Spleen (tissue), 11 donors: Measurements from ENCODE around the gene BID. TPM values are rescaled to one million over a fixed set of nuclear protein-coding genes. Genes with fewer than 3 reads are reported as not detected.

Experiments used
- DNase-seq: peaks from one replicate; pipeline ENCODE4 v3.0.0-alpha.2; 2020
- H3K27ac ChIP-seq, 8 donors: fragments of 200-600 bp; sonication (generic) in 7 of 8; 1 replicate in 4 of 8; 2 replicates in 4 of 8; pipeline versions ENCODE4 v1.5.0 to v1.8.0; 2016 to 2021; ENCODE audit warnings: inconsistent platforms in 4 of 8, mild to moderate bottlenecking in 4 of 8, moderate library complexity in 1 of 8
- H3K27me3 ChIP-seq, 7 donors: fragments of 200-600 bp; sonication (generic) in 6 of 7; replicated peaks in 1 of 7; 1 replicate in 4 of 7; 2 replicates in 3 of 7; pipeline versions ENCODE4 v1.5.0 to v1.8.0; 2016 to 2021; ENCODE audit warnings: inconsistent platforms in 3 of 7, mild to moderate bottlenecking in 1 of 7
- H3K36me3 ChIP-seq, 6 donors: fragments of 200-600 bp; sonication (generic) in 5 of 6; 1 replicate in 4 of 6; 2 replicates in 2 of 6; pipeline versions ENCODE4 v1.5.0 to v1.8.0; 2016 to 2021; ENCODE audit warnings: inconsistent platforms in 2 of 6
- H3K4me1 ChIP-seq, 6 donors: fragments of 200-600 bp; sonication (generic) in 5 of 6; 1 replicate in 3 of 6; 2 replicates in 3 of 6; pipeline versions ENCODE4 v1.5.0 to v1.8.0; 2016 to 2021; ENCODE audit warnings: inconsistent platforms in 3 of 6
- H3K4me3 ChIP-seq, 8 donors: fragments of 200-600 bp; sonication (generic) in 7 of 8; 1 replicate in 4 of 8; 2 replicates in 4 of 8; pipeline versions ENCODE4 v1.5.0 to v1.8.0; 2016 to 2021; ENCODE audit warnings: inconsistent platforms in 4 of 8, mild to moderate bottlenecking in 4 of 8, moderate library complexity in 2 of 8
- H3K9me3 ChIP-seq, 8 donors: fragments of 200-600 bp; sonication (generic) in 7 of 8; 1 replicate in 4 of 8; 2 replicates in 4 of 8; pipeline versions ENCODE4 v1.5.0 to v1.8.0; 2016 to 2021; ENCODE audit warnings: inconsistent platforms in 4 of 8
- POLR2A ChIP-seq, 3 donors: fragments of 450-650 bp; IDR thresholded peaks; one replicate each; pipeline ENCODE4 v1.5.1; 2017; ENCODE audit warnings: antibody characterized with exemption in 3 of 3, mild to moderate bottlenecking in 1 of 3
- POLR2AphosphoS5 ChIP-seq, 3 donors: sonication (generic); formaldehyde crosslinking; IDR thresholded peaks; one replicate each; pipeline ENCODE4 v1.5.1; 2017; ENCODE audit warnings: antibody characterized with exemption in 3 of 3
- WGBS, 5 donors: extraction: QIAGEN DNeasy Blood & Tissue Kit in 3 of 5; methylation state at CpG; one replicate each; pipeline versions ENCODE4 v1.1.5 to v1.1.7; 2013 to 2018; 5-methylcytosine and 5-hydroxymethylcytosine counted together
- intact Hi-C: fragments of 100-400 bp; cut with DNase I; formaldehyde crosslinking; loops from one replicate; pipeline ENCODE4 v1.15.0; 2023; ENCODE audit warnings: low total_unique reads
- polyA plus RNA-seq, 3 donors: library from polyadenylated mRNA; stranded (reverse); fragments of 200-250 nt; gene quantifications; one replicate each; pipeline ENCODE4 v1.2.1, GENCODE V29; 2013
- total RNA-seq, 7 donors: library from RNA; depleted of rRNA in 3 of 7; stranded (reverse); fragments of >200 nt in 3 of 7; fragmentation: NEBNext Ultra II Directional in 4 of 7; extraction: Animal tissue kit (Norgen Biotek cat#: 25700) in 4 of 7; gene quantifications; one replicate each; pipeline versions ENCODE4 v1.1.0 to v1.2.1, GENCODE V29; 2016 to 2021
- TF ChIP-seq, protein P1 (sequence below), 11 experiments: fragments of 200-600 bp in 7 of 11; fragments of 450-650 bp in 4 of 11; sonication (generic) in 4 of 11; IDR thresholded peaks in 8 of 11; conservative IDR thresholded peaks in 3 of 11; 1 replicate in 7 of 11; 2 replicates in 4 of 11; pipeline versions ENCODE4 v1.4.0 to v1.8.0; 2016 to 2021; ENCODE audit warnings: antibody characterized with exemption in 11 of 11, inconsistent platforms in 4 of 11, mild to moderate bottlenecking in 1 of 11
- donor health status: healthy with polysubstance abuse.
- donor health status: DM: no; HTN: no; CAD: no; lungs with moderate emphysema.
- donor health status: DM: no; HTN: no; CAD: no.
- donor health status: Bipolar disorder and iron deficiency.
- donor health status: healthy.
- donor health status: DM: no; HTN: no; CAD: no.
- donor health status: DM: yes; HTN: yes; CAD: no.

BID gene
- total and polyA plus RNA-seq, 10 donors = 37.7 to 73.4 (median 49.3) TPM

DNA sequence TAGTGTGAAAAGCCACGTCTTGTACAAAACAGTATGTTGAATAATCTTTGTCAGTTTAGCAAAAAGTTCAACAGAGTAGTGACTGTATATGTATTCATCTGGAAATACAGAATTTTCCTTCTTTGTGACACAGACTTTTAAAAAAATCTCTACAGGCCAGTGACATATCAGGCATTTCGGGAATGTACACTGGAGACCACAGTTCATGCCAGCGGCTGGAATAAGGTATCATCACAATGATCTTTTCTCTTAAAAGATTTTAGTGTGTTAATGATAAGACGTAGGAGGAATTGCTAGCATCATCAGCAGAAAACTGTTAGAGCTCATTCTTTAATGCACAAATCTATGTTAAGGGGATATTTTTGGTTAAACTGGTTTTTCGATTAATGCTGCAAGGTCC is 78.3 kb downstream of the BID start:
- intact Hi-C loops = no loop called here
- Histone ChIP-seq H3K27me3 (no peaks in the 10 kb centered on the region), H3K36me3 (peaks cover 0 to 67% (median 15%) of the 10 kb centered on the region in 6 donors), H3K4me1 (peaks cover 0 to 25% (median 5%) of the 10 kb centered on the region in 6 donors), H3K4me3 (no peak overlapping the region), H3K27ac (no peak overlapping the region), H3K9me3 (no peaks in the 10 kb centered on the region)
- 89 to 95% (median 95%) methylated on average over 5 of the region's 5 CpGs for WGBS, 5 donors
- DNase-seq = no peak
- TF ChIP-seq POLR2A (IDR thresholded peaks at IDR 0.05) (no peak), POLR2AphosphoS5 (IDR thresholded peaks at IDR 0.05) (no peak)
- TF ChIP-seq, protein P1, sequence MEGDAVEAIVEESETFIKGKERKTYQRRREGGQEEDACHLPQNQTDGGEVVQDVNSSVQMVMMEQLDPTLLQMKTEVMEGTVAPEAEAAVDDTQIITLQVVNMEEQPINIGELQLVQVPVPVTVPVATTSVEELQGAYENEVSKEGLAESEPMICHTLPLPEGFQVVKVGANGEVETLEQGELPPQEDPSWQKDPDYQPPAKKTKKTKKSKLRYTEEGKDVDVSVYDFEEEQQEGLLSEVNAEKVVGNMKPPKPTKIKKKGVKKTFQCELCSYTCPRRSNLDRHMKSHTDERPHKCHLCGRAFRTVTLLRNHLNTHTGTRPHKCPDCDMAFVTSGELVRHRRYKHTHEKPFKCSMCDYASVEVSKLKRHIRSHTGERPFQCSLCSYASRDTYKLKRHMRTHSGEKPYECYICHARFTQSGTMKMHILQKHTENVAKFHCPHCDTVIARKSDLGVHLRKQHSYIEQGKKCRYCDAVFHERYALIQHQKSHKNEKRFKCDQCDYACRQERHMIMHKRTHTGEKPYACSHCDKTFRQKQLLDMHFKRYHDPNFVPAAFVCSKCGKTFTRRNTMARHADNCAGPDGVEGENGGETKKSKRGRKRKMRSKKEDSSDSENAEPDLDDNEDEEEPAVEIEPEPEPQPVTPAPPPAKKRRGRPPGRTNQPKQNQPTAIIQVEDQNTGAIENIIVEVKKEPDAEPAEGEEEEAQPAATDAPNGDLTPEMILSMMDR (IDR thresholded peaks at IDR 0.05 in 8 of 11, conservative IDR thresholded peaks at IDR 0.05 in 3 of 11) = no peak

DNA sequence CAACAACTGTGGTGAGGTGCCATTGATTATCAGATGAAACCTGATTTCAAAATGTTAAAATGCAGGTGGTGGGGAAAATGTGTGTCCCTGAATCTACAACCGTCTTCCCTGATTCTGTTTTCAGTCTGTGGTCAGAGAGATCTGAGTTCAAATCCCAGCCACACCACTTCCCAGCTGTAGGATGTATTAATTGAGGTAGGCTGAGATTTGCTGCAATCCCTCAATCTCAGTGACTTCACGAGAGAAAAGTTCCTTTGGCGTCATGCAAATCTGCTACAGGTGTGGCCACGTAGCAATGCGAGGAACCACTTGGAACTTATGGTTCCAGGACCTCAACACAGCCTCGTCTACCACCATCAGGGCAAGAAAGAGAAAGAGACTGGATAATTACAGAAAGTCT is 79.5 kb downstream of the BID start:
- TF ChIP-seq POLR2A (IDR thresholded peaks at IDR 0.05) (no peak), POLR2AphosphoS5 (IDR thresholded peaks at IDR 0.05) (no peak)
- TF ChIP-seq, protein P1 (IDR thresholded peaks at IDR 0.05 in 8 of 11, conservative IDR thresholded peaks at IDR 0.05 in 3 of 11) = no peak
- intact Hi-C loops = no loop called here
- Histone ChIP-seq H3K4me1 (peaks cover 0 to 13% (median 3%) of the 10 kb centered on the region in 6 donors), H3K9me3 (no peaks in the 10 kb centered on the region), H3K27ac (no peak overlapping the region), H3K36me3 (peaks cover 0 to 79% (median 17%) of the 10 kb centered on the region in 6 donors), H3K4me3 (no peak overlapping the region), H3K27me3 (no peaks in the 10 kb centered on the region)
- no peak for DNase-seq
- 76 to 91% (median 87%) methylated on average over 6 of the region's 6 CpGs for WGBS, 5 donors

DNA sequence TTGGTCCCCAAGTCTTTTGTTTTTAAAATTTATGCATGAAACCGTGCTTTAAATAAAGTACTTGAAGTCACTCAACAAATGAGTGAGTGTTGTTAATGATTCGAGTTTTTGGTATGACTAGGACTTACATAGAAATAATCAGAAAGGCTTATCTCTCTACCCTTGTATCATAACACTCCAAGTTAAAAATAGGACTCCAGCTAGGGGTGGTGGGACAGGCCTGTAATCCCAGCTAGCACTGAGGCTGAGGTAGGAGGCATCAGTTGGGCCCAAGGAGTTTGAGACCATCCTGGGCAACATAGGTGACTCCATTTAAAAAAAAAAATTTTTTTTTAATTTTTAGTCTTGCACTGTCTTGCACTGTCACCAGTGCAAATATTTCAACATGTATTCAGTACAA is 80.1 kb downstream of the BID start:
- TF ChIP-seq POLR2A (IDR thresholded peaks at IDR 0.05) = no peak
- TF ChIP-seq POLR2AphosphoS5 (IDR thresholded peaks at IDR 0.05) = no peak
- TF ChIP-seq, protein P1 (IDR thresholded peaks at IDR 0.05 in 8 of 11, conservative IDR thresholded peaks at IDR 0.05 in 3 of 11) = no peak
- H3K36me3 ChIP-seq = peaks cover 0 to 84% (median 20%) of the 10 kb centered on the region in 6 donors
- no peak overlapping the region for H3K27ac ChIP-seq
- intact Hi-C loops = no loop called here
- no peak overlapping the region for H3K4me3 ChIP-seq
- no peak for DNase-seq
- WGBS, 5 donors = 83 to 92% (median 90%) methylated on average over 2 of the region's 2 CpGs
- no peaks in the 10 kb centered on the region for H3K9me3 ChIP-seq
- peaks cover 0 to 13% (median 1%) of the 10 kb centered on the region in 6 donors for H3K4me1 ChIP-seq
- no peaks in the 10 kb centered on the region for H3K27me3 ChIP-seq

DNA sequence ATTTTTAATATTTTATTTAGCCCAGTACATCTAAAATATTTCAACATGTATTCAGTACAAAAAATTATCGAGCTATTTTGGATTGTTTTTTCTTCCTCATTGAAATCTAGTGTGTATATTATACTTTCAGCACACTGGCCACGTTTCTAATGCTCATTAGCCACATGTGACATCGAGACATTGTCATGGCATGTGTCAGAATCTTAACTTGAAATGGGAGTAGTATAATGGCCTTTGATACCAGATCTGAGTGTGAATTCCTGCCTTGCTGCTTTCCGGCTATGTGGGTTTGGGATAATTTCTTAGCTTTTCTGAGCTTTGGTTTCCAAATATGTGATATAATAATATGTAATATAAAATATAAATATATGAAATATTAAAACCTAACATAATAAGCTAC is 81.4 kb downstream of the BID start:
- no peak for DNase-seq
- H3K4me1 ChIP-seq = peaks cover 0 to 11% (median 2%) of the 10 kb centered on the region in 6 donors
- no peaks in the 10 kb centered on the region for H3K9me3 ChIP-seq
- no peaks in the 10 kb centered on the region for H3K27me3 ChIP-seq
- intact Hi-C loops = no loop called here
- 92 to 98% (median 94%) methylated on average over 4 of the region's 4 CpGs for WGBS, 5 donors
- TF ChIP-seq POLR2A (IDR thresholded peaks at IDR 0.05) (no peak), POLR2AphosphoS5 (IDR thresholded peaks at IDR 0.05) (no peak)
- TF ChIP-seq, protein P1 (IDR thresholded peaks at IDR 0.05 in 8 of 11, conservative IDR thresholded peaks at IDR 0.05 in 3 of 11) = no peak
- peaks cover 0 to 88% (median 24%) of the 10 kb centered on the region in 6 donors for H3K36me3 ChIP-seq
- H3K4me3 ChIP-seq = no peak overlapping the region
- H3K27ac ChIP-seq = no peak overlapping the region
